HG03108 (cell line): ENCODE results near the gene MIA.
A peak's percentile ranks its signal among the peaks of the same experiment; 100 is the strongest.
"Not testable (repeated sequence)": the region's sequence is repeated elsewhere in the genome, so short reads cannot be mapped to it uniquely, and the experiment has no call there.

Experiments
- ATAC-seq: cut with Tn5 transposase; IDR thresholded peaks from one replicate; pipeline ENCODE4 v1.9.1; 2021; ENCODE audit warnings: moderate library complexity; ENCODE audit not compliant: unreplicated experiment

MIA gene

GRCh38 chr19:40801426-40802299, 26.3 kb downstream of the MIA start:
- no peak for ATAC-seq

- no peak for ATAC-seq
Observed at GRCh38 chr19:40802300-40803169, 27.2 kb downstream of the MIA start.

- ATAC-seq = no peak
Observed at GRCh38 chr19:40803170-40803856, 28.0 kb downstream of the MIA start.

GRCh38 chr19:40803857-40804782, 28.8 kb downstream of the MIA start:
- ATAC-seq = no peak

DNA sequence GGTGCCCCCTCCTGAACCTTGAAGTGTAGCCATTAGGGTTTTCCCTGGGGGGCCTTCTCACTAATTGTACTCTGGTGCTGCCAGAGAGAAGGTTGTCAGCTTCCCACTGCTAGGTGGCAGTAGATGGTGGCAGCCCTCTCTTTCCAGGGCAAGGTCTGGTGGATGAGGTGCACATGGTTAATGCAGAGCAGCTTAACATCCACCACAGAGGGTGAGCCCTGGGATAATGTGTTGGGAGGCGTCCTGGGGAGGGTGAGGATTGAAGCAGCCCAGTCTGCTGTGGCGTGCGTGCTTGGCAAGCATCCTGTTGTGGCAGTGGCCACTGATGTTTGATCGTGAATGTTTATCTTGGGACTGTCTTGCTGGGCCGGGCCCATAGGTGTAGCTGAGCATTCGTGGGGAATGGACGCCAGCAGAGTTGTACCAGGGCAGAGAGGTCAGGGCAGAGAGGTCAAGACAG, 29.5 kb downstream of the MIA start:
- ATAC-seq = no peak

- no peak for ATAC-seq
Observed at GRCh38 chr19:40805258-40805868, 30.0 kb downstream of the MIA start.

- no peak for ATAC-seq
Observed at GRCh38 chr19:40806423-40807146, 31.3 kb downstream of the MIA start.

GRCh38 chr19:40807147-40808020, 32.1 kb downstream of the MIA start:
- no peak for ATAC-seq

GRCh38 chr19:40808021-40808325, 32.7 kb downstream of the MIA start:
- ATAC-seq = no peak

DNA sequence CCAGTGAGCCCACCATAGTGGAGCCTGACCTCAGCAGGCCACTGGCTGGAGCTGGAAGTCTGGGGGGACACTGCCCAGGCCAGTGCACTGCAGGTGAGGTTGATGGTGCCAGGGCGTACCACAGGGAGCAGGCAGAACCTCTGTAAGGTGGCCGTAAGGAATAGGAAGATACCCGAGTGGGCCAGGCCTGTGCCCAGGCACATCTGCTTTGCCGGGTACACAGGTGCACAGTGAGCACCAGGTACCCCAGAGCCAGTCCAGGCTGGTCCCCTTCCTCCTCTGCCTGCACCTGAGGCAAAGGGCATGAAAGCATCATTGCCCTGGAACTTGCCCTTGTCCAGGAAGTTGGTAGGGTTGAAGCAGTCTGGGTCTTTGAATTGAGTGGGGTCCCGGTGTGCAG, 33.2 kb downstream of the MIA start:
- ATAC-seq = no peak

DNA sequence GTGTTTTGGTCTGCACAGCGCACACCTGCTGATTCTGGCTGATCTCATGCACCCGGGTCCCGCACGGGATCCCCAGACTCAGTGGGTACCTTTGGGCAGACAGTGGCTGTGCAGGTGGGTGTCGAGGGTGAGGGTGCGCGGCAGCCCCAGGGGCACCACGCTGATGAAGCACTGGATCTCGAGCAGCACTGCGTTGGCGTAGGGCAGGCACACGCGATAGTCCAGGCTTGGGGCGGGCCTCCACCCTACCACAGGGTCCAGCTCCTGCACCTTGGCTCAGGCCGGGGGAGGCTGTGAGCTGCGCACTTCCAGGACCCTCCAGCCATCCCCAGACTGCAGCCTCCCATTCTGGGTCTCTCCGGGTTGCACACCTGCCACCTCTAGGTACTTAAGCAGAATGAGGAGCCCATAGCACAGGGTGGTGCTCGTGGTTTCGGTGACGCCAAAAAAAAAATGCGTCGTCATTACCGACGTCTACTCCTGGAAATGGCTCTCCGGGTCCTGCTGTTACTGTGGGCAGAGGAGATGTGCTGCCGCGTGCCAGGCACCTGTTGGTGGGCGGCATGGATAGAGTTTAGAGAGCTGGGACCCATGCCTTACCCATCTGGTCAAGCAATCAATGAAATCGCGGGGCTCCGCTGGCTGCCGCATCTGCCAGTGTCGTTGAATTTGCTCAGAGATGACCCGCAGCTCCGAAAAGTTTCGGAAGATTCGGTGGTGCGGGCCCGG, 34.2 kb downstream of the MIA start:
- ATAC-seq = no peak

- no peak for ATAC-seq
Observed at GRCh38 chr19:40810160-40810559, 34.8 kb downstream of the MIA start.

DNA sequence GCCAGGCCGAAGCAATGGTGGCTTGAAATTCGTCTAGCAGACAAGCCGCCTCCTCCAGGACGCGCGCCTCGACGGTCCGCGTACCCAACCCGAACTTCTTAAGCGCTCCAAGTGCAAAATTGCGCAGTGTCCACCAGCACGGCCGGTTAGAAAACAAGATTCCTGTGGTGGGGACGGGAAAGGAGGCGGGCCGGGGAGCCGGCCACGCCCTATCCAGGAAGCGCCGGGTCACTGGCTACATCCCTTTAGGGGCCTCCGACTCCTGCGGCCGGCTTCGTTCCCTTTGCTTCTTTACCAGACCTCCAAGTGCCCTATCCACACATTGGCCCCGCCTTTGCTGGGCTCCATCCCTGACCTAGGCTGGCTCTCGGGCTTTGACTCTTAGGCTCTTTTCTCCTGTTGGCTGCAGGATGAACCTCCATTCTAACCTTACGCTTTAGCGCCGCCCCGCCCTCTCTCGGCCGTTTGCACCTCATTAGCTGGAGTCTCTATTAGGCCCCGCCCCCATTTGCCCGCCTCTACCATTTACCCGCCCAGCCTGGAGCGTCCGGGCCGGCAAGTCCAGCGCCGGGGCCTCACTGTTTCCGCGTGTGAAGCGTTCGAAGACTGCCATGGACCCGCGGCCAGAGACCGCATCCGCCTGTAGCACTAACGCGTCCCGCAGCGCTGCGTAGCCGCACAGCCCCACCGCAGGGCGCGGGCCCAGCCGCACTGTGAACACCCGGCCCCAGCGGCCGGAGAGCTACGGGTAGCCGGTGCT, 35.5 kb downstream of the MIA start:
- peak; percentile 56 for ATAC-seq

DNA sequence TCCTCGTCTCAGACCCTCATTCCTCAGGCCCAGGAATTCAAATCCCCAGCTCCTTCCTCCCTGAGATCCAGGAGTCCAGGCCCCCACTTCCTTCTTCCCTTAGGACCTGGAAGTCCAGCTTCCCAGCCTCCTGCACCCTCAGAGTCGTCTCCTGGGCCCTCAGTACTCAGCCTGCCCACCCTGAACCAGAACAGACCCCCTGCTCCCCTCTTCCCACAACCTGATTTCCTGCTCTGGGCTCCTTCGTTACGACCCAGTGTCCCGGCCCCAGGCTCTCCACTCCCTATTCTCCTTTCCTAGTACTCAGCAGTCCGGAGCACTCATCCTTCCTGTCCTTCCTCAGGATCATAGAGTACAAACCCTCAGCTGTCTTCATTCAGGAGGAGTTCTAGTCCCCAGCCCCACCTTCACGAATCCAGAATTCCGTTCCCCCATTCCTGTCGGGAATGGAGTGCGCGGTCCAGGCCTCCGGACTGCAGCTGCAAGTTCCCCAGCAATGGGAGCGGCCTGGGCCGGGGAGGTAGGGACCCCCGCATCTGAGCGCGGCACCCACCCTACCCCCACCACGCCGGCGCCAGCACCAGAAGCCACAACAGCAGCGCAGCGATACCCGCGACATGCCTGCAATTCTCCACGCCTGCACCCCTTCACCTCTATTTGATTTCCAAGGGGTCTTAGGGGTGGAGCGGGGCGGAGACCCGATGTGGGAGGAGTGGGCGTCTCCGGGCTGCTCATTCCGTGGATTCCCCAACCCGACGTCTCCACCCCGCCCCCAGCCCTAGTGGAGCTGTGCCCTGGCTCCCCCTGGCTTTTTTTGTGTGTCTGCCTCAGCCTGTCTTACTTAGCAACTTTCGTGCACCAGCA, 36.4 kb downstream of the MIA start:
- ATAC-seq = no peak

DNA sequence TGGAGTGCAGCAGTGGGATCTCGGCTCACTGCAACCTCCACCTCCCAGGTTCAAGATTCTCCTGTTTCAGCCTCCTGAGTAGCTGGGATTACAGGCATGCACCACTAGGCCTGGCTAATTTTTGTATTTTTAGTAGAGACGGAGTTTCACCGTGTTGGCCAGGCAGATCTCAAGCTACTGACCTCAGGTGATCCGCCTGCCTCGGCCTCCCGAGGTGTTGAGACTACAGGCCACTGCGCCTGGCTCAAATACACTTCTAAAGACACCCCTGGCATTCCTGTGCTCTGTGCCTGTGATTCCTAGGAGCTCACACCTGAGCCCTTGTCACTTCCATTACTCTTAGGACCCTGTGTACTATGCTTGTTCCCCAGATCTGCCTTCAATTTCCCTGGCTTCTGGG, 37.2 kb downstream of the MIA start:
- ATAC-seq = not testable (repeated sequence)

GRCh38 chr19:40813182-40813581, 37.9 kb downstream of the MIA start:
- no peak for ATAC-seq
